Upper lobe of left lung (tissue), 6 donors: ENCODE data around the gene GARIN3. TPM values are rescaled to one million over a fixed set of nuclear protein-coding genes. Genes with fewer than 3 reads are reported as not detected.

Experiments
- ATAC-seq, 2 donors: fragments of 200-7000 bp; cut with Tn5 transposase; one replicate each; pipeline ENCODE4 v1.9.1; 2022; ENCODE audit warnings: mild to moderate bottlenecking in 2 of 2, moderate library complexity in 2 of 2; ENCODE audit not compliant: low FRiP score in 2 of 2
- DNase-seq, 2 donors: peaks; one replicate each; pipeline ENCODE4 v3.0.0-alpha.2; 2019 to 2020
- H3K27ac ChIP-seq, 4 donors: fragments of 200-600 bp; sonication (generic); one replicate each; pipeline ENCODE4 v1.5.1; 2016 to 2019
- H3K27me3 ChIP-seq, 4 donors: fragments of 200-600 bp; sonication (generic); one replicate each; pipeline ENCODE4 v1.5.1; 2017 to 2019
- H3K36me3 ChIP-seq, 4 donors: fragments of 200-600 bp; sonication (generic); one replicate each; pipeline ENCODE4 v1.5.1; 2016 to 2019
- H3K4me1 ChIP-seq, 4 donors: fragments of 200-600 bp; sonication (generic); one replicate each; pipeline ENCODE4 v1.5.1; 2018 to 2019
- H3K4me3 ChIP-seq, 4 donors: fragments of 200-600 bp; sonication (generic); one replicate each; pipeline ENCODE4 v1.5.1; 2017 to 2019; ENCODE audit warnings: mild to moderate bottlenecking in 2 of 4, moderate library complexity in 1 of 4
- H3K9me3 ChIP-seq, 4 donors: fragments of 200-600 bp; sonication (generic); one replicate each; pipeline ENCODE4 v1.5.1; 2018 to 2019
- EP300 ChIP-seq, 4 donors: sonication (generic); formaldehyde crosslinking; IDR thresholded peaks; one replicate each; pipeline ENCODE4 v1.5.1; 2017; ENCODE audit warnings: antibody characterized with exemption in 4 of 4, control low read depth in 2 of 4
- POLR2A ChIP-seq, 4 donors: fragments of 450-650 bp; IDR thresholded peaks; one replicate each; pipeline ENCODE4 v1.5.1; 2016 to 2017; ENCODE audit warnings: antibody characterized with exemption in 4 of 4, mild to moderate bottlenecking in 2 of 4
- POLR2AphosphoS5 ChIP-seq, 2 donors: sonication (generic); formaldehyde crosslinking; IDR thresholded peaks; one replicate each; pipeline ENCODE4 v1.5.1; 2017; ENCODE audit warnings: antibody characterized with exemption in 2 of 2
- WGBS, 2 donors: methylation state at CpG; one replicate each; pipeline ENCODE4 v1.1.5; 2017 to 2018; 5-methylcytosine and 5-hydroxymethylcytosine counted together
- total RNA-seq, 6 donors: library from RNA; depleted of rRNA in 4 of 6; stranded (reverse); fragments of >200 nt in 4 of 6; gene quantifications; one replicate each; pipeline versions ENCODE4 v1.1.0 to v1.2.1, GENCODE V29; 2016 to 2021
- TF ChIP-seq, protein P1 (sequence below), 6 experiments: fragments of 450-650 bp in 4 of 6; fragments of 200-600 bp in 2 of 6; sonication (generic) in 2 of 6; IDR thresholded peaks; one replicate each; pipeline ENCODE4 v1.5.1; 2016 to 2019; ENCODE audit warnings: antibody characterized with exemption in 6 of 6
- donor health status: DM: no; HTN: no; CAD: no; lungs with moderate emphysema.
- donor health status: DM: no; HTN: yes; CAD: no; lungs with severe emphysema.

Gene GARIN3
- total RNA-seq, 6 donors from 2014 or later = not detected

DNA sequence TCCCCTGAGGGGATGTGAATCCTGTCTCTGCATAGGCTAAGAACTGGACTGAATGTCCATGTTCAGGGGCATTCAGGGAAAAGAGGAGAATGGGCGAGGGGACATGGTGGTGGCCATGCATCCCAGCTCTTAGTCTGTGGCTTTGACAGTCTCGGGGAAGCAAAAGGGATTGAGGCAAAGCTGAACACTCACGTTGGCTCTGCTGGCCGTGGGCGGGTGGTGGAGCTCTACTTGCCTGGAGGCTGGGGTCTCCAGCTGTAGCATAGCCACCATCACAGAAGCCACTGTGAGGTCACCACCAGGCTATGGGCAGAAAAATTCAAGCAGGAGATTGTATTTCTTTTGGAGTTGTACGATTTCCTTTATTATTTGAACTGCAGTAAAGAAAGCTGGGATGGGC, 4.1 kb downstream of the GARIN3 start:
- 87 to 88% methylated on average over 6 of the region's 6 CpGs for WGBS, 2 donors

DNA sequence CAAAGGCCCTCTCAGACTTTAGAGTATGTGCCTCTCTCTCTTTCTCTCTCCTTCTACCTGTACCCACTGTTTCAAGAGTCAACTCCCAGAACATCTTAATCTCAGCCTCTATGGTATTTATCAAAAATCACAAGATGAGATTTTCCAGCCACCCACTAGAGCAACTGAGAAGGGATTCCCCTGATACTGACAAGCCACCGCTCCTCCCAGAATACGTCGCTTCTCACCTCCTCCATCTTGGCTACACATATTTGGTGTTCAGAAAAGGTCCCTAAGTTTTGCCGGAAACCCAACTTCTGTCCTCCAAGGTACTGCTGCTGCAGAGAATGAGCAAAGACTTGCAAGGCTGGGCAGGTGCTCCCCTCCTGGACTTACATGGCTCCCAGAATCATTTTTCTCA, 6.1 kb downstream of the GARIN3 start:
- no peaks in the 10 kb centered on the region for H3K9me3 ChIP-seq
- no peaks in the 10 kb centered on the region for H3K36me3 ChIP-seq
- no peak for TF ChIP-seq EP300 (IDR thresholded peaks at IDR 0.05)
- TF ChIP-seq, protein P1, sequence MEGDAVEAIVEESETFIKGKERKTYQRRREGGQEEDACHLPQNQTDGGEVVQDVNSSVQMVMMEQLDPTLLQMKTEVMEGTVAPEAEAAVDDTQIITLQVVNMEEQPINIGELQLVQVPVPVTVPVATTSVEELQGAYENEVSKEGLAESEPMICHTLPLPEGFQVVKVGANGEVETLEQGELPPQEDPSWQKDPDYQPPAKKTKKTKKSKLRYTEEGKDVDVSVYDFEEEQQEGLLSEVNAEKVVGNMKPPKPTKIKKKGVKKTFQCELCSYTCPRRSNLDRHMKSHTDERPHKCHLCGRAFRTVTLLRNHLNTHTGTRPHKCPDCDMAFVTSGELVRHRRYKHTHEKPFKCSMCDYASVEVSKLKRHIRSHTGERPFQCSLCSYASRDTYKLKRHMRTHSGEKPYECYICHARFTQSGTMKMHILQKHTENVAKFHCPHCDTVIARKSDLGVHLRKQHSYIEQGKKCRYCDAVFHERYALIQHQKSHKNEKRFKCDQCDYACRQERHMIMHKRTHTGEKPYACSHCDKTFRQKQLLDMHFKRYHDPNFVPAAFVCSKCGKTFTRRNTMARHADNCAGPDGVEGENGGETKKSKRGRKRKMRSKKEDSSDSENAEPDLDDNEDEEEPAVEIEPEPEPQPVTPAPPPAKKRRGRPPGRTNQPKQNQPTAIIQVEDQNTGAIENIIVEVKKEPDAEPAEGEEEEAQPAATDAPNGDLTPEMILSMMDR (IDR thresholded peaks at IDR 0.05) = no peak
- no peak for TF ChIP-seq POLR2AphosphoS5 (IDR thresholded peaks at IDR 0.05)
- TF ChIP-seq POLR2A (IDR thresholded peaks at IDR 0.05) = no peak
- DNase-seq = no peak
- no peak overlapping the region for H3K4me3 ChIP-seq
- H3K27me3 ChIP-seq = no peaks in the 10 kb centered on the region
- no peak overlapping the region for H3K27ac ChIP-seq
- ATAC-seq = no peak
- no peaks in the 10 kb centered on the region for H3K4me1 ChIP-seq
- 88 to 90% methylated on average over 4 of the region's 4 CpGs for WGBS, 2 donors

More for the DNA sequence above, 4.1 kb downstream of the GARIN3 start:
- no peaks in the 10 kb centered on the region for H3K36me3 ChIP-seq
- no peak for TF ChIP-seq POLR2AphosphoS5 (IDR thresholded peaks at IDR 0.05)
- TF ChIP-seq POLR2A (IDR thresholded peaks at IDR 0.05) = no peak
- no peaks in the 10 kb centered on the region for H3K27me3 ChIP-seq
- peak in 1 of 2 donors; percentile 20 for DNase-seq
- no peaks in the 10 kb centered on the region for H3K9me3 ChIP-seq
- ATAC-seq = no peak
- no peaks in the 10 kb centered on the region for H3K4me1 ChIP-seq
- no peak overlapping the region for H3K27ac ChIP-seq
- no peak overlapping the region for H3K4me3 ChIP-seq

DNA sequence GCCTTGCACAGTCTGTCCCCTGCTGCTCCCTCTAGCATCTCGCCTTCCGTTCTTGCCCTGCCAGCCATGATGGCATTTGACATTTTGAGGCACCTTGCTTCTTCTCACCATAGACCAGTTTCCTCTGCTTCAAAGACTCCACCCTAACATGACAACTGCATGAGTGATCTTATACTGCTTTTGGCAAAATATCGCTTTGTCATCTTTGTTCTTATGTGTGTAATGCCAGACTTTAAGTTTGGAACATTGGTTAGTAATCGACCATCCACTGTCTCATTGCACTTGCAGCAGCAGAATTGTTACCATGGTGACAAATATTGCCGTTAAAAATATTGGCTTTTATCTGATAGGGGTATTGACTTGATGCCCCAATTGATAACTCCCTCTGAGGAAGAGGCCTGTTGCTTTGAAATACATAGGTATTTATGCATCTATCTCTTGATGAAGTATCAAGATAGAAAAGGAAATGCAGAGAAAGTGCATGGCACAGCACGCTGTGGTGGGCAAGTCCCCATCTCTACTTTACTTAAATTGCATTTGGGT, 6.8 kb downstream of the GARIN3 start:
- H3K36me3 ChIP-seq = no peaks in the 10 kb centered on the region
- WGBS, 2 donors = 79 to 83% methylated on average over 6 of the region's 6 CpGs
- no peak for TF ChIP-seq POLR2A (IDR thresholded peaks at IDR 0.05)
- no peak for TF ChIP-seq EP300 (IDR thresholded peaks at IDR 0.05)
- no peak for TF ChIP-seq POLR2AphosphoS5 (IDR thresholded peaks at IDR 0.05)
- TF ChIP-seq, protein P1 (IDR thresholded peaks at IDR 0.05) = no peak
- H3K4me1 ChIP-seq = no peaks in the 10 kb centered on the region
- no peak overlapping the region for H3K27ac ChIP-seq
- no peaks in the 10 kb centered on the region for H3K9me3 ChIP-seq
- DNase-seq (no peak), ATAC-seq (no peak)
- H3K27me3 ChIP-seq = no peaks in the 10 kb centered on the region
- no peak overlapping the region for H3K4me3 ChIP-seq

DNA sequence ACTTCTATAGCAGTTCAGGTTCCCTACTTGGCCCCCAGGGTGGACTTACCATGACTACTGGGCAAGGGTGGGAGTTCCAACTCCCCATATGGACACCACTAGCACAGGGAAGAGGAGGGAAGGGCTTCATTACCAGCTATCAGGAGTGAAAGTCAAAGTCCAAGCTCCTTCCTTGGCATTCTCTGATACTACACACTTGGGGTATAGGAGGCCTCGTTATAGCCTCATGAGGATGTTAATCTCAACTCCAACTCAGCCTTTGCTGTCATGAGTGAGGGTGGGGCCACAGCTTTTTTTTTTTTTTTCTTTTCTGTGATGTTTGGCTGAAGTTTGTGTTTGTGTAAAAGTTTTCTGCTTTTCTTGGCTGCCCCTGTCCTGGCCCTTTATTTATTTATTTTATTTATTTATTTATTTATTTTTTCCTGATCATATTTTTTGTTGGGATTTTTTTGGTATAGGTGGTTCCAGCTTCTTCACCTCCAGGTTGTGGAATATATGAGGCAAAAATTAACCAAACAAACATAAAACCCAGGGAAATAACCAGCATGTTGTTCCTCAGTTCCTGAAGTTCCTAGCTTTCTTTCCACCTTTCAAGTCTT, 8.7 kb downstream of the GARIN3 start:
- H3K4me1 ChIP-seq = no peaks in the 10 kb centered on the region
- DNase-seq (no peak), ATAC-seq (no peak)
- no peaks in the 10 kb centered on the region for H3K36me3 ChIP-seq
- 90 to 93% methylated on average over 1 of the region's 1 CpG for WGBS, 2 donors
- H3K27me3 ChIP-seq = no peaks in the 10 kb centered on the region
- TF ChIP-seq EP300 (IDR thresholded peaks at IDR 0.05) (no peak), POLR2AphosphoS5 (IDR thresholded peaks at IDR 0.05) (no peak), POLR2A (IDR thresholded peaks at IDR 0.05) (no peak)
- TF ChIP-seq, protein P1 (IDR thresholded peaks at IDR 0.05) = no peak
- H3K9me3 ChIP-seq = no peaks in the 10 kb centered on the region
- no peak overlapping the region for H3K27ac ChIP-seq
- H3K4me3 ChIP-seq = no peak overlapping the region

DNA sequence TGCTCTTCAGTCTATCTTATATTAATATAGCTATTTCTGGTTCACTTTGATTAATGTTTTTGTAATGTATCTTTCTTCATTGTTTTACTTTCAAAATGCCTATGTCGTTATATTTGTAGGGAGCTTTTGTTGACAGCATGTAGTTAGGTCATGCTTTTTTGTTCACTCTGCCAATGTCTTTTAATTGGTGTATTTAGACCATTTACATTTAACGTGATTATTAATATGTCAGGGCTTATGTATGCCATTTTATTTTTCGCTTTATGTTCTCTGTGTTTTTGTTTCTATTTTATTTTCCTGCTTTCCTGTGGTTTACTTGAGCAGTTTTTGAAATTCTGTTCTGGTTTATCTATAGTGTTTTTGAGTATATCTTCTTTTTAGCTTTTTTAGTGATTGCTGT, 10.8 kb downstream of the GARIN3 start:
- H3K9me3 ChIP-seq = no peaks in the 10 kb centered on the region
- no peaks in the 10 kb centered on the region for H3K27me3 ChIP-seq
- H3K36me3 ChIP-seq = no peaks in the 10 kb centered on the region
- no peaks in the 10 kb centered on the region for H3K4me1 ChIP-seq
- H3K4me3 ChIP-seq = no peak overlapping the region
- TF ChIP-seq EP300 (IDR thresholded peaks at IDR 0.05) (no peak), POLR2A (IDR thresholded peaks at IDR 0.05) (no peak), POLR2AphosphoS5 (IDR thresholded peaks at IDR 0.05) (no peak)
- TF ChIP-seq, protein P1 (IDR thresholded peaks at IDR 0.05) = no peak
- no peak for ATAC-seq
- H3K27ac ChIP-seq = no peak overlapping the region
- 74 to 84% methylated on average over 3 of the region's 3 CpGs for whole genome bisulfite sequencing, 2 donors
- DNase-seq = no peak
